ENCODE results near the gene INPP5B. TPM values are rescaled to one million over a fixed set of nuclear protein-coding genes. Genes with fewer than 3 reads are reported as not detected.
"Not testable (repeated sequence)": the region's sequence is repeated elsewhere in the genome, so short reads cannot be mapped to it uniquely, and the experiment has no call there.

INPP5B gene
- total and polyA plus RNA-seq, 2 donors from 2014 or later, result 8.4 to 32.9 TPM

DNA sequence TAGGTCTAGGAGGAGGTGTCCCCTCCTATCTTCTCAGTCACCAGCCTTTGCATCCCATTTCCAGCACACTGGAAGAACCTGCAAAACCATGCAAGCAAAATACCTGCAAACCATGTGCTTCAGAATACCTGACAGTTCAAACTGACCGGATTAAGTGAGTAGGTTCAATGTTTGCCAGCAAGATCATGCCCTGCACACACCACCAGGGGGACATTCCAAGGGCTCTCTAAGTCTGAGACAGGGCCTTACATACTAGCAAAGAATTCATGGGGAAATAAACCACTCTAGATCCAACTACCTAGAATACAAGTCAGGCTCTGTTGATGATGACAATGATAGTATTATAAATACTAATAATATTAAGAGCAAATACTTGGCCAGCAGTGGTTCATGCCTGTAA, 27.6 kb downstream of the INPP5B start:
- no peak for DNase-seq
- FAIRE-seq, result no peak
- Histone ChIP-seq H3K4me1 (ENCODE audit: control insufficient read depth in 2 of 3, insufficient read depth in 2 of 3, low read depth in 1 of 3, low read length in 3 of 3) (peaks cover 0 to 3% (median 0%) of the 10 kb centered on the region in 3 donors), H3K27ac (ENCODE audit: low read depth in 2 of 2, low read length in 2 of 2) (no peak overlapping the region), H3K4me3 (ENCODE audit: low read length in 3 of 3) (no peak overlapping the region), H3K36me3 (ENCODE audit: control insufficient read depth in 2 of 3, insufficient read depth in 3 of 3, low read length in 3 of 3) (peaks cover 0 to 10% (median 9%) of the 10 kb centered on the region in 3 donors), H3K9me3 (ENCODE audit: control insufficient read depth in 2 of 3, insufficient read depth in 1 of 3, low read length in 3 of 3) (no peaks in the 10 kb centered on the region), H3K9ac (ENCODE audit: low read length in 3 of 3) (no peak overlapping the region), H3K27me3 (ENCODE audit: control insufficient read depth, insufficient read depth, low read length) (no peaks in the 10 kb centered on the region)
- intact Hi-C loops (cut with DNase I), result no loop called here
- TF ChIP-seq, protein P1, sequence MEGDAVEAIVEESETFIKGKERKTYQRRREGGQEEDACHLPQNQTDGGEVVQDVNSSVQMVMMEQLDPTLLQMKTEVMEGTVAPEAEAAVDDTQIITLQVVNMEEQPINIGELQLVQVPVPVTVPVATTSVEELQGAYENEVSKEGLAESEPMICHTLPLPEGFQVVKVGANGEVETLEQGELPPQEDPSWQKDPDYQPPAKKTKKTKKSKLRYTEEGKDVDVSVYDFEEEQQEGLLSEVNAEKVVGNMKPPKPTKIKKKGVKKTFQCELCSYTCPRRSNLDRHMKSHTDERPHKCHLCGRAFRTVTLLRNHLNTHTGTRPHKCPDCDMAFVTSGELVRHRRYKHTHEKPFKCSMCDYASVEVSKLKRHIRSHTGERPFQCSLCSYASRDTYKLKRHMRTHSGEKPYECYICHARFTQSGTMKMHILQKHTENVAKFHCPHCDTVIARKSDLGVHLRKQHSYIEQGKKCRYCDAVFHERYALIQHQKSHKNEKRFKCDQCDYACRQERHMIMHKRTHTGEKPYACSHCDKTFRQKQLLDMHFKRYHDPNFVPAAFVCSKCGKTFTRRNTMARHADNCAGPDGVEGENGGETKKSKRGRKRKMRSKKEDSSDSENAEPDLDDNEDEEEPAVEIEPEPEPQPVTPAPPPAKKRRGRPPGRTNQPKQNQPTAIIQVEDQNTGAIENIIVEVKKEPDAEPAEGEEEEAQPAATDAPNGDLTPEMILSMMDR (IDR thresholded peaks at IDR 0.05; ENCODE audit: borderline replicate concordance, extremely low read depth, insufficient read depth), result peak; percentile 29

DNA sequence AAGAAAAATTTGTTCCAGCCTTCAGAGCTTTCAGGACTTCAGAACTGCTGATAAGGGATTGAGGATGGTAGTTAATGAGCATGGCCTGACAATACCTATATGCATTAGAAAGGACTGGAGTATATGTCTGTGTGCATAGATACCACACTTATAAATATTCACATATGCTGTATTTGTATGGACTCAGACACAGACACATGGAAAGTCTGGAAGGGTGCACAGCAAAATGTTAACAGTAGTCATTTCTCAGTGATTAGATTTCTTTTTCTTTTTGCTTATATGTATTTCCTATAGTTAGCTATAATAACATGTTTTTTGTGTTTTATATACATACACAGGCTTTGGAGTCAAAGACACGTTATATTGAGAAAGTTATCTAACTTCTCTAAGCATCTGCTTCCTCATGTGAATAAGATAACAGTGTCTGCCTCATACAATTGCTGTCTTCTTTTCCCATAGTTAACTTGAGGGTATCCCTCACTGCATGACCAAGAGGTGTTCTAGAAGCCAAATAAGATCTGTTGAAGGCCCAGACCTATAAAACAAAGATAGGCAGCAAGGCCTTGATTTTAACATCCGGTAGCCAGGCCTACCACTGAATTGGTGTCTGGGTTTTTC, 31.3 kb downstream of the INPP5B start:
- DNase-seq, result no peak
- FAIRE-seq, result no peak
- H3K4me1 ChIP-seq (ENCODE audit: control insufficient read depth in 2 of 3, insufficient read depth in 2 of 3, low read depth in 1 of 3, low read length in 3 of 3), result peaks cover 0 to 3% (median 0%) of the 10 kb centered on the region in 3 donors
- no peak overlapping the region for H3K9ac ChIP-seq (ENCODE audit: low read length in 3 of 3)
- TF ChIP-seq, protein P1 (IDR thresholded peaks at IDR 0.05; ENCODE audit: borderline replicate concordance, extremely low read depth, insufficient read depth), result no peak
- H3K4me3 ChIP-seq (ENCODE audit: low read length in 3 of 3), result no peak overlapping the region
- H3K9me3 ChIP-seq (ENCODE audit: control insufficient read depth in 2 of 3, insufficient read depth in 1 of 3, low read length in 3 of 3), result no peaks in the 10 kb centered on the region
- peaks cover 0 to 10% (median 9%) of the 10 kb centered on the region in 3 donors for H3K36me3 ChIP-seq (ENCODE audit: control insufficient read depth in 2 of 3, insufficient read depth in 3 of 3, low read length in 3 of 3)
- intact Hi-C loops (cut with DNase I), result no loop called here
- no peaks in the 10 kb centered on the region for H3K27me3 ChIP-seq (ENCODE audit: control insufficient read depth, insufficient read depth, low read length)
- no peak overlapping the region for H3K27ac ChIP-seq (ENCODE audit: low read depth in 2 of 2, low read length in 2 of 2)

DNA sequence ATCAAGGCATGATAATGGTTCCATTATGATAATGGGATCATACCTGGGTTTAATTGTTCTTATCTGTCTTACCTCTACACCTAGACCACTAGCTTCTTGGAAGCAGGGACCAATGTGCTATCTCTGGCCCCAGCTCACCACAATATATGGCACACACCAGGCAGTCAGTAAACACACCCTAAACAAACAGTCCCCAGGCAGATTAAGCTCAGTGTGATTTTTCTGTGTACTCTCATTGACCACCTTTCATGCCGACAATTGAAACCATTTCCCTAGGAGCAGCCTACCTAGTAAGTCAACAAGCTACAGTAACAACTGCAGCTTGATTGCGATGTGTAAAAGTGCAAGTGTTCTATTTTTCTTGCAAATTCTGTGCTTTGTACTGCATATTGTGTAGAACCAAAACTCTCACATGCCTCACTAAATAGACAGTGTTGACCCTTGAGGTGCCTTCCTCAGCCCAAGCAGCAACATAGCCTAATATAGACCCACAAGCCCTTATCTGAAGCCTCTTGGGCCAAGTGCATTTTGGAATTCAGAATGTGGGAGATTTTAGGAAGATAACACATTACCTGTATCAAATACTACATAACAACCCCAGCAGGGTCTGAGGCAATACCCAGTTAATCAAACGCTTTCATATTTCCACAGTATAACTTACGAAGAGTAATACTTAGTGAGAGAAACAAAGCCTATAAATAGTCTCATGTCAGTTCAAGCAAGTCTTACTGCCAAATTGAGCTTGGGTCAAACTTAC, 32.0 kb downstream of the INPP5B start:
- DNase-seq (no peak), FAIRE-seq (no peak)
- TF ChIP-seq, protein P1 (IDR thresholded peaks at IDR 0.05; ENCODE audit: borderline replicate concordance, extremely low read depth, insufficient read depth), result no peak
- H3K9ac ChIP-seq (ENCODE audit: low read length in 3 of 3), result no peak overlapping the region
- no peak overlapping the region for H3K4me3 ChIP-seq (ENCODE audit: low read length in 3 of 3)
- H3K9me3 ChIP-seq (ENCODE audit: control insufficient read depth in 2 of 3, insufficient read depth in 1 of 3, low read length in 3 of 3), result no peaks in the 10 kb centered on the region
- no peaks in the 10 kb centered on the region for H3K27me3 ChIP-seq (ENCODE audit: control insufficient read depth, insufficient read depth, low read length)
- H3K27ac ChIP-seq (ENCODE audit: low read depth in 2 of 2, low read length in 2 of 2), result no peak overlapping the region
- H3K36me3 ChIP-seq (ENCODE audit: control insufficient read depth in 2 of 3, insufficient read depth in 3 of 3, low read length in 3 of 3), result peaks cover 0 to 10% (median 9%) of the 10 kb centered on the region in 3 donors
- H3K4me1 ChIP-seq (ENCODE audit: control insufficient read depth in 2 of 3, insufficient read depth in 2 of 3, low read depth in 1 of 3, low read length in 3 of 3), result peaks cover 0 to 3% (median 0%) of the 10 kb centered on the region in 3 donors
- intact Hi-C loops (cut with DNase I), result no loop called here

DNA sequence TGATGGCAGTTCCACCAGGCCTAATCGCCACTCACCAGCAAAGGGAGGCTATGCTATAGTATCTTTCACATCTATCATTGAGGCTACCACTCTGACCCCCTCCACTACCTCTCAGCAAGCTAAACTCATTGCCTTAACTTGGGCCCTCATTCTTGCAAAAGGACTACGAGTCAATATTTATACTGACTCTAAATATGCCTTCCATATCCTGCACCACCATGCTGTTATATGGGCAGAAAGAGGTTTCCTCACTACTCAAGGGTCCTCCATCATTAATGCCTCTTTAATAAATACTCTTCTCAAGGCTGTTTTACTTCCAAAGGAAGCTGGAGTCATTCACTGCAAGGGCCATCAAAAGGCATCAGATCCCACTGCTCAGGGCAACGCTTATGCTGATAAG, 35.4 kb downstream of the INPP5B start:
- H3K9ac ChIP-seq (ENCODE audit: low read length in 3 of 3); DNase-seq; H3K4me3 ChIP-seq (ENCODE audit: low read length in 3 of 3); H3K27me3 ChIP-seq (ENCODE audit: control insufficient read depth, insufficient read depth, low read length); H3K27ac ChIP-seq (ENCODE audit: low read depth in 2 of 2, low read length in 2 of 2); intact Hi-C loops (cut with DNase I); FAIRE-seq; H3K36me3 ChIP-seq (ENCODE audit: control insufficient read depth in 2 of 3, insufficient read depth in 3 of 3, low read length in 3 of 3); H3K4me1 ChIP-seq (ENCODE audit: control insufficient read depth in 2 of 3, insufficient read depth in 2 of 3, low read depth in 1 of 3, low read length in 3 of 3); H3K9me3 ChIP-seq (ENCODE audit: control insufficient read depth in 2 of 3, insufficient read depth in 1 of 3, low read length in 3 of 3): not testable (repeated sequence)

DNA sequence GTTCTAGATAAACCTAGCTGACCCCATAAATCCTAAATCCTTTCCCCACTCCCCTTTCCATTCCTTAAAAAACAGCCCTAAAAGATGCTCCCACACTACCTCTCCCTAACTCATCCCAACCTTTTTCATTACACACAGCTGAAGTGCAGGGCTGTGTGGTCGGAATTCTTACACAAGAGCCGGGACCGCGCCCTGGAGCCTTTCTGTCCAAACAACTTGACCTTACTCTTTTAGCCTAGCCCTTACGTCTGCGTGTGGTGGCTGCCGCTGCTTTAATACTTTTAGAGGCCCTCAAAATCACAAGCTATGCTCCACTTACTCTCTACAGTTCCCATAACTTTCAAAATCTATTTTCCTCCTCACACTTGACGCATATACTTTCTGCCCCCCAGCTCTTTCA, 36.0 kb downstream of the INPP5B start:
- H3K9me3 ChIP-seq (ENCODE audit: control insufficient read depth in 2 of 3, insufficient read depth in 1 of 3, low read length in 3 of 3); H3K27me3 ChIP-seq (ENCODE audit: control insufficient read depth, insufficient read depth, low read length); intact Hi-C loops (cut with DNase I); H3K9ac ChIP-seq (ENCODE audit: low read length in 3 of 3); DNase-seq; H3K36me3 ChIP-seq (ENCODE audit: control insufficient read depth in 2 of 3, insufficient read depth in 3 of 3, low read length in 3 of 3); H3K4me1 ChIP-seq (ENCODE audit: control insufficient read depth in 2 of 3, insufficient read depth in 2 of 3, low read depth in 1 of 3, low read length in 3 of 3); H3K4me3 ChIP-seq (ENCODE audit: low read length in 3 of 3); FAIRE-seq; H3K27ac ChIP-seq (ENCODE audit: low read depth in 2 of 2, low read length in 2 of 2): not testable (repeated sequence)

DNA sequence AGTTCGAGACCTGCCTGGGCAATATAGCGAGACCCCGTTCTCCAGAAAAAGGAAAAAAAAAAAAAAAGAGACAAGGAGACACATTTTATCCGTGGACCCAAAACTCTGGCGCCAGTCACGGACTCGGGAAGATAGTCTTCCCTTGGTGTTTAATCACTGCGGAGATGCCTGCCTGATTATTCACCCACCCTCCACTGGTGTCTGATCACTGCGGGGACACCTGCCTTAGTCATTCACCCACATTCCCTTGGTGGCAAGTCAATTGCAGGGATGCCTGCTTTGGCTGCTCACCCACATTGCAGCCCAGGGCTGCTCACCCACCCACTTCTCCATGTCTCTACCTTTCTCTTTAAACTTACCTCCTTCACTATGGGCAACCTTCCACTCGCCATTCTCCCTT, 38.3 kb downstream of the INPP5B start:
- H3K36me3 ChIP-seq (ENCODE audit: control insufficient read depth in 2 of 3, insufficient read depth in 3 of 3, low read length in 3 of 3); H3K4me3 ChIP-seq (ENCODE audit: low read length in 3 of 3); H3K27ac ChIP-seq (ENCODE audit: low read depth in 2 of 2, low read length in 2 of 2); H3K27me3 ChIP-seq (ENCODE audit: control insufficient read depth, insufficient read depth, low read length); FAIRE-seq; H3K9ac ChIP-seq (ENCODE audit: low read length in 3 of 3); H3K4me1 ChIP-seq (ENCODE audit: control insufficient read depth in 2 of 3, insufficient read depth in 2 of 3, low read depth in 1 of 3, low read length in 3 of 3); intact Hi-C loops (cut with DNase I); DNase-seq; H3K9me3 ChIP-seq (ENCODE audit: control insufficient read depth in 2 of 3, insufficient read depth in 1 of 3, low read length in 3 of 3): not testable (repeated sequence)

Data from kidney (tissue), 14 donors.